LHCN-M2 (cell line): ENCODE results near the gene C20orf204. TPM values are rescaled to one million over a fixed set of nuclear protein-coding genes. Genes with fewer than 3 reads are reported as not detected.
"Not testable (repeated sequence)": the region's sequence is repeated elsewhere in the genome, so short reads cannot be mapped to it uniquely, and the experiment has no call there.

Experiments
- DNase-seq: peaks from one replicate; pipeline ENCODE4 v3.0.0-alpha.2; 2012; ENCODE audit warnings: low read depth
- polyA plus RNA-seq: library from polyadenylated mRNA; unstranded; fragments of >200 nt; gene quantifications from one replicate; pipeline ENCODE4 v1.2.1, GENCODE V29; 2012; ENCODE audit warnings: missing spikeins
- total RNA-seq: library from RNA; depleted of rRNA; stranded (reverse); fragments of >200 nt; gene quantifications from 2 replicates; pipeline ENCODE4 v1.2.3, GENCODE V29; 2014; rRNA removed

The C20orf204 gene
- total RNA-seq, result 0.17 and 0.19 TPM in 2 replicates
- polyA plus RNA-seq, result 0.02 TPM

DNA sequence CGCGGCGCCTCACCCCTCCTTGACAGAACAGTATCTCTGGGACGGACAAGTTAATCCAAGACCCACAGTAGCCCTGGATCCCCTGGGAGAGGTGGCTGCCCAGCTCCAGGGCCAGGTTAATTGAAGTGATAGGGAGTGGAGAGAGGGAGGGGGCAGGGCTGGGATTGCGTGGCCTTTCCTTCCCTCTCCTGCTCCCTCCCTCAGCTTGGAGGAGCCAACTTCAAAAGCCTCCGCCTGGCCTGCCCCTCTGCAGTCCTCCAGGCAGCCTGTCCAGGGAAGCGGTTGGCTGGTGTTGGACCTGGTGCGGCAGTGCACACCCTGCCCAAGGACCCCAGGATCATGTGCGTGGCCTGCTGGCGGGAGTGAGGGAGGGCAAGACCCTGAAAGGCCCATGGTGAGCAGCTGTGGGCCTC, at the start of gene C20orf204:
Gene C20orf204, plus strand, starts transcription at position 250 of the 413 bp plus-strand sequence. Its CDS starts 142 bp downstream, at position 392.
- no peak for DNase-seq

- no peak for DNase-seq
Observed at GRCh38 chr20:64000906-64001305, 35.1 kb upstream of the C20orf204 start.

DNA sequence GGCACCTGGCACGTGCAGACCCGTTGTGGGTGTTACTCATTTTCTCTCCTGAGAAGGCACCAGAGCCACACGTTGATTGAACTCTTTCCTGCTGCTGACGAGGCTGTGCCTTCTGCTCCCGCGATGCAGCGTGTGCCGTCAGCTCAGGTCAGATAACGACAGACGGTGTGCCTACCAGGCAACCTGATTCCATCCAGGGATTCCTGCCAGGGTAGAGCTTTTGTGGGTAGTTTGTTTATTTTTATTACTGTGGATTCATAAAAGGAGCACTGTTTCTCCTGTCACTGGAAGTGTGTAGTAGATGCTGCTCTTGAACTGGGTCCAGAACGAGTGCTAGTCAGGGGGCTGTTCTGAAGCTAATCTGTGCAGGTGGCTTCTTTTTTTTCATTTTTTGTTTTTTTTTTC, 34.4 kb upstream of the C20orf204 start:
- no peak for DNase-seq

DNA sequence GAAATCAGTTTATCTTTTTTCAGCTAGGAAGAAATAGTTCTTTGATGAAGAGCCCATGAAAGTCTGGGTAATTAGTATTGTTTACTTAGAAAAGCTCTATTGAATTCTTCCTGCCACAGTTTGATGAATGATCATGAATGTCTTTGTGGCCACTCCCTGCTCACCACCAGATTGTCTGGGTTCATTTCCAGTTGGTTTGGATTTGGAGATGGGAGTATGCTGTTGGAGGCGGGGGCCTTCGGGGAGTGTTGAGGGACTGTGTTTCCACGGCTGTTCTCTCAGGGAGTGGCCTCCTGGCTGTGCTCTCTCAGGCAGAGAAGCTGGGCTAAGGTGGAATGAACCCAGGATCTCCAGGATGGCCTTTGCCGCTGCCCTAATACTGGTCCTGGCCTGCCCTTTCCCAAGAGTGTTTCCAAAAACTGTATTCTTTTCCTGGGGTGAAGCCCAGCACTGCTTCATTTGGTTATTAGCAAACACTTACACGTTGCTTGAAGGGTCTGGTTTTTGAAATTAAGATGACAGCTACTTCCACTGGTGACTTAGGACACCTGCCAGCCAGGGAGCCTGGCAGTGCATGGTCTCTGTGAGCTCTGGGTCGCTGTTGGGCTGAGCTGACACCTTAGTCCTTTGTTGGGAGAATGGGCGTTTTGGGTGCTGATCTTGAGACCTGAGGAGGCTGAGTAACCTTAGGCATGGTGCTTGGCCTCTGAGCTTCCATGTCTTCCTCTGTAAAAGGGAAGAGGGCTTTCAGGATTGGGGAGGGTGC, 31.8 kb upstream of the C20orf204 start:
- no peak for DNase-seq

- DNase-seq, result no peak
Observed at GRCh38 chr20:64005394-64005793, 30.6 kb upstream of the C20orf204 start.

- DNase-seq, result no peak
Observed at GRCh38 chr20:64006490-64006889, 29.5 kb upstream of the C20orf204 start.

GRCh38 chr20:64006902-64007301, 29.1 kb upstream of the C20orf204 start:
- DNase-seq, result no peak

- no peak for DNase-seq
Observed at GRCh38 chr20:64009811-64010387, 26.1 kb upstream of the C20orf204 start.

DNA sequence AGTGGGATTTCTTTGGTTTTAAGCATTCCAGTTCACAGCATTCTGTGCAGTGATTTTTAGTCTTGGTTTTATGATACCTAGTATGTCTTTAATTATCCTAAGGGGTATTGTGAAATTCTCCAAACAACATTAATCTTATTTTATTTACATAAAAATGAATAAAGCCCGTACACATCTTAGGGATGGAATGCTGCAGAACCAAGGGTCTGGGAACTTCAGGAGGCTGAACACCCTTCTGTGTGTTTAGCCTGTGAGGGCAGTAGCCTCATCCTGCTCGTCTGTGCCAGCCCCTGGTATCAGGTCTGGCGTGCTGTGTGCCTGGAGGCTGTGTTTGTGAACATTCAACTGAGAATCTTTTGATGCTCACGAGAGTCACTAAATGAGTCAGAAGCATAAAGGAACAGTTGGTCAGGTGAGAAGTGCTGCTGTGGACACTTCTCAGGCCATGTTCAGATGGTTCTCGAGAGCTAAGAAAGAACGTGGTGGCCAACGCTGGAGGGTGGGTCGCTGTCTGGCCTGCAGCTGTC, 25.2 kb upstream of the C20orf204 start:
- no peak for DNase-seq

DNA sequence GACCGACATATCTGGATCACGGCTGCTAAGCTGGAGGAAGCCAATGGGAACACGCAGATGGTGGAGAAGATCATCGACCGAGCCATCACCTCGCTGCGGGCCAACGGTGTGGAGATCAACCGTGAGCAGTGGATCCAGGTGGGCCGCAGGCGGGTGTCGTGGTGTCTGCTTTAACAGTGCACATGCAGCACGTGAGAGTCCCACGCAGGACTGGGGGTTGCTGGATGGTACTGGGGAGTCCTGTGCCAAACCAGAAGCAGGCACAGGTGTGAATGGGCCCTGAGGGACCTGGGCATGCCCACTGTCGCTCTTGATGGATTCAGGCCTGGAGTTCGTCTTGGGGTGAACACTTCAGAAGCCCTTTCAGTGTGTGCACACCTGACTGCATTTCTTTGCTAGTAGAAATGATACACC, 24.6 kb upstream of the C20orf204 start:
- no peak for DNase-seq

- DNase-seq, result not testable (repeated sequence)
Observed at GRCh38 chr20:64012385-64013154, 23.4 kb upstream of the C20orf204 start.

DNA sequence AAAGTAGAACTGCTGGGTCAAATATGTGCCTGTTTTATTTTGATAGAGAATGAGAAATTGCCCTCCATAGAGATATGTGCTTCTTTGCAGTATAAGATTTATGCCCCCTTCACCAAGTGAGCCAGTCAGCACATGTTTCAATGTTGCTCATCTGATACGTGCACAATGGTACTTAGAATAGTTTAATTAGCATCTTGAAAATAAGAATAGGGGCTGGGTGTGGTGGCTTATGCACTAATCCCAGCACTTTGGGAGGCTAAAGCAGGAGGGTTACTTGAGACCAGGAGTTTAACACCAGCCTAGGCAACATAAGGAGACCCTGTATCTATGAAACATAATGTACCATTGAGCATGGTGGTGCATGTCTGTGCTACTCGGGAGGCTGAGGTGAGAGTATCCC, 20.3 kb upstream of the C20orf204 start:
- DNase-seq, result no peak

DNA sequence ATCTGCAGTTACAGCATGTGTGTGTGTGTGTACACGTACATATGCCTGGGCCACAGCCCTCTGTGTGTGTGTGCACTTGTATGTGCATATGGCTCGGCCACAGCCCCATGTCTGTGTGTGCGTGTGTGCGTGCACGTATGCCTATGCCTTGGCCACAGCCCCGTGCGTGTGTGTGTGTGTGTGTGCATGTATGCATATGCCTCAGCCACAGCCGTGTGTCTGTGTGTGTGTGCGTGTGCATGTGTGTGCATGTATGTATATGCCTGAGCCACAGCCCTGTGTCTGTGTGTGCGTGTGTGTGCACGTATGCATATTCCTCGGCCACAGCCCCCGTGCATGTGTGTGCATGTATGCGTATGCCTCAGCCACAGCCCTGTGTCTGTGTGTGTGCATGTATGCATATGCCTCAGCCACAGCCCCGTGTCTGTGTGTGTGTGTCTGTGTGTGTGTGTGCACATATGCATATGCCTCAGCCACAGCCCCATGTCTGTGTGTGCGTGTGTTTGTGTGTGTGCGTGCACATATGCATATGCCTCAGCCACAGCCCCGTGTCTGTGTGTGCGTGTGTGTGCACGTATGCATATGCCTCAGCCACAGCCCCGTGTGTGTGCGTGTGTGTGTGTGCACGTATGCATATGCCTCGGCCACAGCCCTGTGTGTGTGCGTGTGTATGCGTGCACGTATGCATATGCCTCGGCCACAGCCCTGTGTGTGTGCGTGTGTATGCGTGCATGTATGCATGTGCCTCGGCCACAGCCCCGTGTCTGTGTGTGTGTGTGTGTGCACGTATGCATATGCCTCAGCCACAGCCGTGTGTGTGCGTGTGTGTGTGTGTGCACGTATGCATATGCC, 14.6 kb upstream of the C20orf204 start:
- no peak for DNase-seq

DNA sequence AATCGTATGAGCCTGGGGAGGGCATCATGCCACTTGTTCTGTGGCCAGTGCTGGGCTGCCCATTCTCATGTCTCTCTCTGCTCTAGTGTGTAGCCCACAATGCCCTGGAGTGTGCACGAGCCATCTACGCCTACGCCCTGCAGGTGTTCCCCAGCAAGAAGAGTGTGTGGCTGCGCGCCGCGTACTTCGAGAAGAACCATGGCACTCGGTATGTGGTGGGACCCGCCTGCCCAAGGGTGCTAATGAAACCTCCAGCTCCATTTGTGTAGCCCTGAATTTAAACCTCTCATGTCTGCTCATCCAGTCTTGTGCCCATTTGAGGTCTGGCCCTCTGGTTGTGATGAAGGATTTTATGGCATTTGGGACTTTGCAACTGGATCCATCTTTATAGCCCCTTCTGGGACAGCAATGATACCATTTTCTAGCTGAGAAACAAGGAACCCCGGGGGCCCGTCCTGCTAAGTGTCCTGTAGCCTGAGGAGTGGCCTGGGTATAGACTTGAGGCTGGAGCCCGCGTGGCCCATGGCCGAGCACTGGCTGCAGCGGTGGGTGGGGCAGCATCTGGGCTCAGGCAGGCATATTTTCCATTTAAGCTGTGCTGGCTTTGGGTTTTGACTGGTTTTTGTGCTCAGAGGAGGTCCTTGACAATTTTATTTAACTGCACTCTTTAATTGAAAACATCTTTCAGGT, 13.2 kb upstream of the C20orf204 start:
- DNase-seq, result no peak

GRCh38 chr20:64023361-64024140, 12.4 kb upstream of the C20orf204 start:
- DNase-seq, result no peak

DNA sequence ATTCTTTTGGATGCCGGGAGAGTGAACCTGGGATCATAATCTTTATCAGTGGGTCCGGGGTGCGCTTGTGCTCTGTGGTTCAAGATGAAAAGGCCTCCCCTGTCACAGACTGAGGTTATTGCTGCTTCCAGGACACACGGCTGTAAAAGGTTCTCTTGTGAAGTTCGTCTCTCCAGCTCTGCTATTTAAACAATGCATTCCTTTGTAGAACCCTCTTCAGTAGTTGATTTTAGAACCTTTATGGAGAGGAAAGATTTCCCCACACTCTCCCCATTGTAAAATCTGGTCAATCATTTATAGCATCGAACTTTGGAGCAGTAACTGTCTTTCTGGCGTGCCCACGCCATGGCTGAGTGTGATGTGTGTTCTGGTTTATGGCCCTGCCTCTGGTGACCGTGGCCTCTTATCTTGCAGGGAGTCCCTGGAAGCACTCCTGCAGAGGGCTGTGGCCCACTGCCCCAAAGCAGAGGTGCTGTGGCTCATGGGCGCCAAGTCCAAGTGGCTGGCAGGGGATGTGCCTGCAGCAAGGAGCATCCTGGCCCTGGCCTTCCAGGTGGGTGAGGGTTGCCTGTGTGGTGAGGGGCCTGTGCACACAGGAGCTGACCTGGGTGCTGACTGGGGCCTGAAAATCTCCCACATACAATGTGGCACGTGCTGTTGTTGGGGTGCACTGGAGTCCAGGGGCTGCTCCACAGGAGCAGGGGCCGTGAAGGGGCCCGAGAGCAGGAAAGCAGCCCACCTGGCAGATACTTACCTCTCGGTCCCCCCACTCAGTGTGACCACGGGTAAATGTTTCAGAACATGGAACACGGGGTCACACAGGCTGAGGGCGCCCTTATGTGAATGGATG, 11.6 kb upstream of the C20orf204 start:
- DNase-seq, result no peak

GRCh38 chr20:64025101-64025825, 10.7 kb upstream of the C20orf204 start:
- DNase-seq, result no peak

DNA sequence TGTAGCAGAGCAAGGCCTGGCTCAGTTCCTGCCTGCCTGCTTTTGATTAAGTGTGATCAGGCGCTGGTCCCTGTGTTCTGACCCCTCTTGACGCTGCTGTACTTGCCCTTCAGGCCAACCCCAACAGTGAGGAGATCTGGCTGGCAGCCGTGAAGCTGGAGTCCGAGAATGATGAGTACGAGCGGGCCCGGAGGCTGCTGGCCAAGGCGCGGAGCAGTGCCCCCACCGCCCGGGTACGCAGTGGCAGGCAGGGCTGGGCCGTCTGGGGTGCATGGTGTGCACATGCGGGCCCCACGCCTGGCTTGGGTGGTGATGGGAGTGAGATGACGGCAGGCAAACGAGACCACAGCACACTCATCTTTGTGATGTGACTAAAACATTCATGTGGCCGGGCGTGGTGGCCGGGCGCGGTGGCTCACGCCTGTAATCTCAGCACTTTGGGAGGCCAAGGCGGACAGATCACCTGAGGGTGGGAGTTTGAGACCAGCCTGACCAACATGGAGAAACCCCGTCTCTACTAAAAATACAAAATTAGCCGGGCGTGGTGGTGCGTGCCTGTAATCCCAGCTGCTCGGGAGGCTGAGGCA, 10.1 kb upstream of the C20orf204 start:
- no peak for DNase-seq
